Esophagus (tissue), 2 donors: ENCODE data around the gene WFDC12. TPM values are rescaled to one million over a fixed set of nuclear protein-coding genes. Genes with fewer than 3 reads are reported as not detected.
A peak's percentile ranks its signal among the peaks of the same experiment; 100 is the strongest.
"Not testable (repeated sequence)": the region's sequence is repeated elsewhere in the genome, so short reads cannot be mapped to it uniquely, and the experiment has no call there.

Experiments
- H3K27ac ChIP-seq, 2 donors: one replicate each; pipeline ENCODE4 v1.5.1; 2013; ENCODE audit warnings: low read depth in 2 of 2, mild to moderate bottlenecking in 2 of 2, inconsistent platforms in 1 of 2, low read length in 1 of 2, moderate library complexity in 1 of 2
- H3K27me3 ChIP-seq, 2 donors: one replicate each; pipeline ENCODE4 v1.6.1; 2013; ENCODE audit warnings: low read length in 2 of 2, control low read depth in 1 of 2, mild to moderate bottlenecking in 1 of 2; ENCODE audit not compliant: insufficient read depth in 2 of 2, control insufficient read depth in 1 of 2
- H3K36me3 ChIP-seq, 2 donors: one replicate each; pipeline ENCODE4 v1.6.1; 2013; ENCODE audit warnings: low read length in 1 of 2; ENCODE audit not compliant: control insufficient read depth in 2 of 2, insufficient read depth in 2 of 2
- H3K4me1 ChIP-seq, 2 donors: one replicate each; pipeline ENCODE4 v1.6.1; 2013; ENCODE audit warnings: low read length in 1 of 2; ENCODE audit not compliant: control insufficient read depth in 2 of 2, insufficient read depth in 2 of 2
- H3K4me3 ChIP-seq, 2 donors: one replicate each; pipeline ENCODE4 v1.5.1; 2013; ENCODE audit warnings: low read length in 2 of 2, mild to moderate bottlenecking in 2 of 2, low read depth in 1 of 2, moderate library complexity in 1 of 2
- H3K9me3 ChIP-seq, 2 donors: one replicate each; pipeline ENCODE4 v1.6.1; 2013; ENCODE audit warnings: mild to moderate bottlenecking in 2 of 2, low read depth in 1 of 2, low read length in 1 of 2, moderate library complexity in 1 of 2; ENCODE audit not compliant: control insufficient read depth in 2 of 2, insufficient read depth in 1 of 2
- WGBS, 2 donors: extraction: QIAGEN DNeasy Blood & Tissue Kit; methylation state at CpG; one replicate each; pipeline ENCODE4 v1.1.7; 2013; 5-methylcytosine and 5-hydroxymethylcytosine counted together
- polyA plus RNA-seq, 2 donors: library from polyadenylated mRNA; stranded (reverse); fragments of 200-250 nt; gene quantifications; one replicate each; pipeline ENCODE4 v1.2.3, GENCODE V29; 2013
- donor health status: healthy with polysubstance abuse.
- donor health status: Bipolar disorder and iron deficiency.

Gene WFDC12
- polyA plus RNA-seq: 1 to 10 TPM; 2.2 to 4.3 TPM

DNA sequence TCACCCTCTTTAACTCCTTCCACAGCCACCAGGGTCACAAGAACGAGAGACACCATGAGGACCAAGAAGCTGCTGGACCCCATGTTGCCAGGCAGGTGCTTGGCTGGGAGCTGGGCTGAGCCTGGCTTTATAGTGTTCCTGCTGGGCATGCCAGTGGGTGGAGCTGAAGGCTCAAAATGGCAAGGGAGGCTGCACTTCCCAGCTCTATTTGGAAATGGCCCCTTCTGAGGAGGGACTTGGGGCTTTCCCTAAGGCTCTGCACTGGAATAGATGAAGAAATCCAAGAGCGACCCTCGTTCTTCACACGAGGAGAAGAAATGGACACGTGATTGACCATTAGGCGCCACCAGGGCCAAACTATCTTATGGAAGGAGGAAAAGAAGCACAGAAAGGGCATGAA is at the start of gene WFDC12:
Gene WFDC12, minus strand, starts transcription at position 101 of the 400 bp plus-strand sequence. Its CDS starts 18 bp downstream, at position 83.
- Histone ChIP-seq H3K27ac (no peak within 1 kb of the TSS), H3K9me3 (no peaks in the 10 kb centered on the region), H3K4me3 (no peak within 1 kb of the TSS), H3K36me3 (no peaks in the 10 kb centered on the region), H3K27me3 (no peaks in the 10 kb centered on the region), H3K4me1 (no peaks in the 10 kb centered on the region)
- 88% methylated on average over 6 of the region's 6 CpGs for WGBS, 2 donors

DNA sequence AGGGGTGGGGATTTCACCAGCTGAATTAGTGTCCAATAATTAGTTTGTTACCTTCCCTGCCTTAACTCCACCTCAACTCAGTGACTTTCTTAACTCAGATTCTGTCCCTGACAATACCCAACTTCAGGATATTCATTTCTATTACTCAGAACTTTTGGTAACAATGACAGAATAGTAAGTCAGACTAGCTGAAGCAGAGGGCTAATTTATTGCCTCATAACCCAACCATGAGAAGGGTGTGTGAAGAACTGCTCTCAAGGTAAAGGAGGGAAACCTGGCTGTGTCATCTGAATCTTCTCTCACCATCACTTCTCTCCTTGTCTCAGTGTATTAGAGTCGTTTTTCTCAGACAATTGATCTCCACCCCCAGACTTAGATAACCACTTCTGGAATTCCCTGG is 49.3 kb upstream of the WFDC12 start:
- Histone ChIP-seq H3K27ac (peak overlapping the region in 1 of 2 donors; percentile 71), H3K27me3 (no peaks in the 10 kb centered on the region), H3K4me1 (no peaks in the 10 kb centered on the region), H3K36me3 (no peaks in the 10 kb centered on the region), H3K4me3 (no peak overlapping the region), H3K9me3 (no peaks in the 10 kb centered on the region)
- WGBS, 2 donors: 17 to 20% methylated on average over 1 of the region's 1 CpG

DNA sequence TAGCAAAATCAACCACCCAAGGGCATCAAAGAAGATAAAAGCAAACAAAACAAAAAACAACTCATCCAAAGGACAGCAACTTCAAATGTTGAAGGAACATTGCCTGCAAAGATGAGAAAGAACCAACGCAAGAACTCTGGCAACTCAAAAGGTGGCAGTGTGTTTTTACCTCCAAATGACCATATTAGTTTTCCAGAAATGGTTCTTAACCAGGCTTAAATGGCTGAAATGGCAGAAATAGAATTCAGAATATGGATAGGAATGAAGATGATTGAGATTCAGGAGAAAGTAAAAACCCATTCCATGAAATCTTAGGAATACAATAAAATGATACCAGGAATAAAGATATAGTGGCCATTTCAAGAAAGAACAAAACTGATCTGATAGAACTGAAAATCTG is 40.6 kb upstream of the WFDC12 start:
- H3K36me3 ChIP-seq: no peaks in the 10 kb centered on the region
- no peak overlapping the region for H3K27ac ChIP-seq
- H3K9me3 ChIP-seq: no peaks in the 10 kb centered on the region
- H3K4me1 ChIP-seq: no peaks in the 10 kb centered on the region
- H3K27me3 ChIP-seq: peaks cover 0 to 2% of the 10 kb centered on the region in 2 donors
- no peak overlapping the region for H3K4me3 ChIP-seq
- WGBS, 2 donors: 82 to 86% methylated on average over 1 of the region's 1 CpG

GRCh38 chr20:45163083-45163803 is 39.0 kb upstream of the WFDC12 start:
- H3K27me3 ChIP-seq: peaks cover 0 to 2% of the 10 kb centered on the region in 2 donors
- no peak overlapping the region for H3K4me3 ChIP-seq
- H3K36me3 ChIP-seq: no peaks in the 10 kb centered on the region
- H3K9me3 ChIP-seq: no peaks in the 10 kb centered on the region
- WGBS, 2 donors: 37 to 64% methylated on average over 1 of the region's 1 CpG
- H3K4me1 ChIP-seq: no peaks in the 10 kb centered on the region
- peak overlapping the region in 1 of 2 donors; percentile 70 for H3K27ac ChIP-seq

DNA sequence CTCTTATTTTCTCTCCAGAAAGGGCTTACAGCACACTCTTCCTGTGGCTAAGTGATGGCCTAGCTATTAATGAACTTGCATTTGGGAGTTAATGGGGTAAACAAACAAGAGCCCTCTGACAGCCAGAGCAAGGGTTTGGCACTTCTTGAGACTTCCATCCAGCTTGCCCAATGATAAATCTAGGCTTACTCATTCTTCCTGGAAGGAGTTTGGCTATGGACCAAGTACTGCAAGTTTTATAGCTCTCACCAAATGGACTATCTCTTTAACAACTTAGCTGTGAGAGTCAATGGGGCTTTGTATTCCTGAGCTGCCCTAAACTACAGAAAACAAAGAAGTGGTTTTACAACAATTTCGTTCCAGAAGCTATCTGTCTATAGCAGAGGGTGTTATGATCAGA is 33.7 kb upstream of the WFDC12 start:
- peak overlapping the region in 1 of 2 donors; percentile 73 for H3K27ac ChIP-seq
- H3K27me3 ChIP-seq: peaks cover 0 to 2% of the 10 kb centered on the region in 2 donors
- no peaks in the 10 kb centered on the region for H3K36me3 ChIP-seq
- 11 to 19% methylated on average over 1 of the region's 1 CpG for WGBS, 2 donors
- H3K4me3 ChIP-seq: no peak overlapping the region
- no peaks in the 10 kb centered on the region for H3K4me1 ChIP-seq
- no peaks in the 10 kb centered on the region for H3K9me3 ChIP-seq

- Histone ChIP-seq H3K27me3 (peaks cover 0 to 2% of the 10 kb centered on the region in 2 donors), H3K9me3 (no peaks in the 10 kb centered on the region), H3K4me3 (no peak overlapping the region), H3K27ac (no peak overlapping the region), H3K4me1 (no peaks in the 10 kb centered on the region), H3K36me3 (no peaks in the 10 kb centered on the region)
- WGBS, 2 donors: 70 to 72% methylated on average over 2 of the region's 2 CpGs
Observed at GRCh38 chr20:45156713-45157112, 32.4 kb upstream of the WFDC12 start.

DNA sequence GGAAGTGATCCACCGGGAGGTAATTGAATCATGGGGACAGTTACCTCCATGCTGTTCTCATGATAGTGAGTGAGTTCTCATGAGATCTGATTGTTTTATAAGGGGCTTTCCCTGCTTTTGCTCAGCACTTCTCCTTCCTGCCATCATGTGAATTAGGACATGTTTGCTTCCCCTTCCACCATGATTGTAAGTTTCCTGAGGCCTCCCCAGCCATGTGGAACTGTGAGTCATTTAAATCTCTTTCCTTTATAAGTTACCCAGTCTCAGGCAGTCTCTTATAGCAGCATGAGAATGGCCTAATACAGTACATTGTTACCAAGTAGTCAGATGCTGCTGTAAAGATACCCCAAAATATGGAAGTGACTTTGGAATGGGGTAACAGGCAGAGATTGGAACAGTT is 30.5 kb upstream of the WFDC12 start:
- not testable (repeated sequence) for H3K9me3 ChIP-seq, H3K4me1 ChIP-seq, H3K27ac ChIP-seq, H3K4me3 ChIP-seq, H3K27me3 ChIP-seq, H3K36me3 ChIP-seq
- 93 to 97% methylated on average over 1 of the region's 1 CpG for WGBS, 2 donors

DNA sequence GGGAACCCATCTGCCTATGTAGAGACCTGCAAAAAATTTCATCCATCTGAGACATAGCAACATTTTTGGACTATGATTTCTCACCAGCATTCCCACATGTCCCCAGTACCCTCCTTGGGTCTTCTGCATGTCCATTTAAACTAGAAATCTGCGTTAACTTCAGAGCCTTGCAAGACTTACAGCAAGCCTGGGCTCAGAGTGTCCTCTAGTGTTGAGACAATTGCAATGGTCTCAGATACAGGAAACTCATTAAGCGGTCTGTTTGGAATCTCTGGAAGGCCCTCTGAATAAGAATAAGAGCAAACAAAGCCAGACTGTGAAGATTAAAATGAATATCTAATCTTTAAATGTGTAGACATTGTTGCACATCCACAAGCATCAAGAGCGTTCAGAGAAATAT is 29.9 kb upstream of the WFDC12 start:
- no peaks in the 10 kb centered on the region for H3K4me1 ChIP-seq
- H3K9me3 ChIP-seq: no peaks in the 10 kb centered on the region
- 64 to 65% methylated on average over 3 of the region's 3 CpGs for WGBS, 2 donors
- H3K27ac ChIP-seq: no peak overlapping the region
- no peaks in the 10 kb centered on the region for H3K36me3 ChIP-seq
- H3K27me3 ChIP-seq: no peaks in the 10 kb centered on the region
- H3K4me3 ChIP-seq: no peak overlapping the region

GRCh38 chr20:45153752-45154151 is 29.5 kb upstream of the WFDC12 start:
- H3K27ac ChIP-seq: no peak overlapping the region
- no peaks in the 10 kb centered on the region for H3K4me1 ChIP-seq
- H3K36me3 ChIP-seq: no peaks in the 10 kb centered on the region
- H3K27me3 ChIP-seq: no peaks in the 10 kb centered on the region
- WGBS, 2 donors: 45 to 58% methylated on average over 1 of the region's 1 CpG
- no peak overlapping the region for H3K4me3 ChIP-seq
- no peaks in the 10 kb centered on the region for H3K9me3 ChIP-seq

GRCh38 chr20:45153147-45153546 is 28.9 kb upstream of the WFDC12 start:
- H3K27me3 ChIP-seq: no peaks in the 10 kb centered on the region
- WGBS, 2 donors: 43 to 64% methylated on average over 3 of the region's 3 CpGs
- no peaks in the 10 kb centered on the region for H3K36me3 ChIP-seq
- no peaks in the 10 kb centered on the region for H3K9me3 ChIP-seq
- H3K27ac ChIP-seq: no peak overlapping the region
- H3K4me3 ChIP-seq: no peak overlapping the region
- H3K4me1 ChIP-seq: no peaks in the 10 kb centered on the region
